HS-27A (cell line): ENCODE data around the gene PBLD.
"Not testable (repeated sequence)": the region's sequence is repeated elsewhere in the genome, so short reads cannot be mapped to it uniquely, and the experiment has no call there.

Experiments
- DNase-seq: peaks from one replicate; pipeline ENCODE4 v3.0.0-alpha.2; 2012; ENCODE audit warnings: low read depth, missing footprints

PBLD gene

GRCh38 chr10:68278906-68279753, 53.6 kb downstream of the PBLD start:
- DNase-seq = not testable (repeated sequence)

DNA sequence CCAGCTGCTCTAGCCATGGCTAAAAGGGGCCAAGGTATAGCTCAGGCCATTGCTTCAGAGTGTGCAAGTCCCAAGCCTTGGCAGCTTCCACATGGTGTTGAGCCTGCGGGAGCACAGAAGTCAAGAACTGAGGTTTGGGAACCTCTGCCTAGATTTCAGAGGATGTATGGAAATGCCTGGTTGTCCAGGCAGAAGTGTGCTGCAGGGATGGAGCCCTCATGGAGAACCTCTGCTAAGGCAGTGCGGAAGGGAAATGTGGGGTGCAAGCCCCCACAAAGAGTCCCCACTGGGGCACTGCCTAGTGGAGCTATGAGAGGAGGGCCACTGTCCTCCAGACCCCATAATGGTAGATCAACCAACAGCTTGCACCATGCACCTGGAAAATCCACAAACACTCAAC, 54.9 kb downstream of the PBLD start:
- not testable (repeated sequence) for DNase-seq

DNA sequence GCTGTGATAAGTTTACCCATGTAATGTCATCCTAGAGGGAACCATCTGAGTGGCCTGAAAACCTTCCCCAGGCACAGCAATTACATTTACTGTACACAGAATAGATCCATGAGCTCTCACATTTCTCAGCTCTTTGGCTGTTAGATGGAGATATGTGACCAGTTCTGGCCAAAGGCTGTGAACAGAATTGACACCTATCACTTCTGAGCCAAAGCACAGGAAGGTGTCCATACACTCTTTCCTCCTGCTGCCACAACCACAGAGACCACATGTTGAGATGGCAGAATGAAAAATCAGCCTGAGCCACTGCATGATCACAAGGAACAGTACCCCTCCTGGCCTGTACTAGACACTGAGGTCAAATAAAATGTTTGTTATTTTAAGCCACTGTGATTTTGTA, 56.5 kb downstream of the PBLD start:
- DNase-seq = no peak

GRCh38 chr10:68275600-68276126, 57.1 kb downstream of the PBLD start:
- DNase-seq = no peak

- DNase-seq = no peak
Measured at GRCh38 chr10:68272833-68273232, 59.9 kb downstream of the PBLD start.

DNA sequence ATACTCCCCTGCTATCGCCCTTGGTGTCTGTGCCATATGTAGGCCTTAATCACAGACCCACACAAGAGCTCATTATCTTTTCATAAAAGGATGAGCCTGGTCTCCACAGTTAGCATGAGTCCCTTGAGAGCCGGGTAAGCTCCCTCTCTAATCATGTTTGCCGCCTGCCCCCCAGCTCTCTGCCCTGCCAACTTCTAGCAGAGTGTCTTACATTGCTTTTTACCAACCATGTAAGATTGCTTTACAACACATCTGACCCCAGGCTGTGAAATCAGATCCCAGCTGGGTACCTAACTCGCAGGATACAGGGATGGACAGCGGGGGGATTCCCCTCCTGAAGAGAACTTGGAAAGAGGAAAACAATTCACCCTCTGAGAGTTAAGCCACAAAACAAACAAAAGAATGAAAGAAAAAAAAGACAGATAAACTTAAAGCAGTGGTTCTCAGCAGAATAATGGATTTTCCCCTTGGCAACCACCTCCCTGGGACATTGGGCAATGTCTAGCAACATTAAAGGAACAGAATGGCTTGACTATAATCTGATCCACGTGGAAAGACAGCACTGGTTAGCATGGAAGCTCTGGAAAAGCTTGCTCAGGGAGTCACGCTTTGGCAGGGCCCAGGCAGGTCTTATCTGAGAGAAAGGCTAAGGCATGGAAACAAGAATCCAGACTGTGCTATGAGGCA, 61.4 kb downstream of the PBLD start:
- DNase-seq = no peak

DNA sequence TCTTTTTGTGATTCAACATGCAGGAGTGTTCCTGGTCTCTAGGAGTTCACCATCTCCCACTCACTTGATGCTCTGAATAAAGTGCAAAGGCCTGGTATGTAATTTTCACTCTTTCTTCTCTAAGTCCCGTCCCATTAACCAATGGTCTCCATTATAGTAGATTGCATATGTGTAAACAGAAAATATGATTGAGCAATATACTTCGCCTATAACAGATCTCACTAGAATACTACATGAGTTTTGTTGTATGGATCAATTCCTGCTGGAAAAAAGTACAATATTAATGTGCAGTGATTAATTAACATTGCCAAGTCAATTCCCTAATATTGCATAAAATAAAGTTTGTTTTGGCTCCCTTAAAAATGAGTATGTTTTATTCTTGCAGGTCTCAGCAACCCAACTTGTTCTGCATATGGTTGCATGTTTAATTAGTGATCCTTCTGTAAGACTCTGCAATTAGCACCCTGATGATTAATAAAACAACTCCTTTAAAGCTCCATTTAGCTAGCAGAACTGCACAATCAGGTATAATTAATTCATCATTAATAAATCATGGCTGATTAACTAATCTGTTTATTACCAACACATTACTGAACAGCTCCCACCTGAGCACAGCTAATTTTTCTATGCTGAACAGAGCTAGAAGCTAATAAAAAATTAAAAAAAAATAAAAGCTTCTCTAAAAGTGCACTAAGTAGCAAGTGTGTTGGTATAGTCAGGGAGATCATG, 63.0 kb downstream of the PBLD start:
- DNase-seq = no peak

DNA sequence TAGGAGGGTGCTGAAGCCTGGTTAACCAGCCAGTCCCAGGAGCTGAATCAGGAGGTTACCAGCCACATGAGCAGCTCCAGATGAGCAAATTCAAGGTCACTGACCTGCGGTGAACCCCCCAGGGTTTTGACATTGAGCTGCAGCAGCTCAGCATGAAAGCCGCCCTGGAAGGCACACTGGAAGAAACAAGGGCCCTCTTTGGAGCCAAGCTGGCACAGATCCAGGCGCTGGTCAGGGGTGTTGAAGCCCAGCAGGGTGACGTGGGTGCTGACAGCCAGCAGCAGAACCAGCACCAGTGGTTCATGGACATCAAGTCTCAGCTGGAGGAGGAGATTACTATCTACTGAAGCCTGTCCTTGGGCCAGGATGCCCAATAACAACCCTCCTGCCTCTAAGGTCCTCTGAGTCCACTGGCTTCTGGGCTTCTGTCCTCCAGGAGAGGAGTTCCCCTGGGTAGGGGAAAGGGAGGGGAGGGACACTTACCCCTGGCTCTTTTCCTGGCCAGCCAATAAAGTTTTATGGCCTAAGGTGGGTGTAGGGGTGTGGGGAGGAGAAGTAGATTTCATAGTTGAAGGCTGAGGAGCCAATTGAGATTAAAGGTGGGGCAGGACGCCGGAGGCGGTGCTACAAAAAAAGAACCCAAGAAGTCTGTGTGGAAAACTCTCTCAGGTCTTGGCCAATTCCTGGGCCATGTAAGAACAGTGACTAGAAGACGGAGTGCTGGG, 71.4 kb downstream of the PBLD start:
- DNase-seq = no peak

- DNase-seq = no peak
Measured at GRCh38 chr10:68253346-68253745, 79.4 kb downstream of the PBLD start.

DNA sequence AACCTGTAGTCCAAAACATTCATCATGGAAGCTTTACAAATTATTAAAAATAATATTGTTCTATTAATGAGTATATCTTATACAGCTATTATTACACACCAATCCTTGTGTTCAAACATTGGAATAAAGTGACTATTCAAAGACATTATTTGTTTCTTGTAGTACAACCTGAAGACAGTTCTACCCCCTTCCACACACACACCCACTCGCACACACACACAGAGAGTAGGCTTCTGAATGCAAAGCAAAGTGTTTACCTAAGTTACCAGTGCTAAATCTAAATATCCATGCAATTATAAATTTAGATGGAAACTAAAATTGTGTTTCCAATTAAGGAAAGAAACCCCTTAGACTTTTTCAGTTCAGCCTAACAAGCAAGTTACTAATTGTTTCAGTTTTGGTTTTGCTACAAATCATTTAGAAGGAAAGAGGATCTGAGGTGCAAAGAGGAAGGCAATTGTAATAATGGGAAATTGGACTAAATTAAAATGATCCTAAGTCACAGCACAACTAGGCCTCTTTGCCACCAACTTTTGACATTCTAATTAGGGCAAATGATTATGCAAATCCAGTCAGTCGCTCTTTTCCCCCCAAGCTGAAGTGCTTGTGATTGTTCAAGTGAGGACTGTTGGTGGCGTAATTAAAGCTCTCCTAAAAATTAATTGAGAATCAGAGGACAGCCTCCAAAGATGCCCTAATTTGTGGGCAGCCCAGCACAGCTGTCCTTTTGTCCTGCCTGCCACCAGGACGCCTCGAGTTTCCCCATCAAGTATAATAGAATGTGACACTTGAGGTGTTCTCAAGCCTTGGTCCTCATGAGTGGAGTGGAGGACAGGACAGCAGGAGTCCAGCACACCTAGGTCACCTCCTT, 80.9 kb downstream of the PBLD start:
- DNase-seq = no peak

DNA sequence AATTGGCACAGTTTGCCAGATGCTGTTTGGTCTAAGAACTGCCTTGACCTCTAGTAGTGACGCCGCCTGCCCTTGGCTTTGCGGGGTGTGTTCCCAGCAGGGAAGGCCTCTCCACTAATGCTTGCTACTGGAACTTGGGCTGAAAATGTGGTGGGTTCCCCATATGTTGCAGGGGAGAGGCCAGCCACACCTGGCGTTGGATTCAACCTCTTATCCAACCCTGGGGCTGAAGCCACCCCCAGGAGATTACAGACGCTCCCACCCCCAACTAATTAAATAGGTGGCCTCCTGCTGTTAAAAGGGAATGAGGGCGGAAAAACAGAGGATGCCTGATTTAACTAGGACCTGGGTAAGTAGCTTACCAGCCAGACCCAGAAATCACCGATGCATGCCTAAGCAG, 81.6 kb downstream of the PBLD start:
- no peak for DNase-seq

- no peak for DNase-seq
Measured at GRCh38 chr10:68249297-68249696, 83.4 kb downstream of the PBLD start.

DNA sequence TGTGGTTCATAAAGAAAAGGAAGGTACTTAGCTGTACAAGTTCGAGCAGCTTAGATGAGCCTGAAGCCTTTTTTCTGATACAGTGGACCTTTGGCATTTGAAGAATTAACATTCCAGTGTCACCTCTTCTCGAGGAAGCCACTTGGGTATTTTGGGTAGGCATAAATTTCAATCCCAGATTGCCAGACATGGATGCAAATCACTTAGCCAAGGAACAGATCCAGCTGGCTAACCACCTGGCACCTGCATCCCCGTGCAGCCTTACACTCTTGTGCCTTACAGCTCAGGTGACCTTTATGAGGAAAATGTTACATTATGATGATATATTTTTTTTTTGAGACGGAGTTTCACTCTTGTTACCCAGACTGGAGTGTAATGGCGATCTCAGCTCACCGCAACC, 84.8 kb downstream of the PBLD start:
- DNase-seq = no peak

DNA sequence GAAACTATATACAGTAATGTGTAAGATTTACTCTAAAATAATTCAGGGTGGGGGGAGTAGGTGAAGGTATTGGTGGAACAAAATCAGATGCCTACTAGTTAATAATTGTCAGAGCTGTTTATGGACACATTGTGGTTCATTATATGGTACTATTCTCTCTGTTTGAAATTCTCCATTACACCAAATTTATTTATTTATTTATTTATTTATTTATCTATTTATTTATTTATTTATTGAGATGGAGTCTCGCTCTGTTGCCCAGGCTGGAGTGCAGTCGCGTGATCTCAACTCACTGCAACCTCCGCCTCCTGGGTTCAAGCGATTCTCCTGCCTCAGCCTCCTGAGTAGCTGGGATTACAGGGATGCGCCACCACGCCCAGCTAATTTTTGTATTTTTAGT, 86.3 kb downstream of the PBLD start:
- not testable (repeated sequence) for DNase-seq

GRCh38 chr10:68242051-68242450, 90.7 kb downstream of the PBLD start:
- DNase-seq = no peak

DNA sequence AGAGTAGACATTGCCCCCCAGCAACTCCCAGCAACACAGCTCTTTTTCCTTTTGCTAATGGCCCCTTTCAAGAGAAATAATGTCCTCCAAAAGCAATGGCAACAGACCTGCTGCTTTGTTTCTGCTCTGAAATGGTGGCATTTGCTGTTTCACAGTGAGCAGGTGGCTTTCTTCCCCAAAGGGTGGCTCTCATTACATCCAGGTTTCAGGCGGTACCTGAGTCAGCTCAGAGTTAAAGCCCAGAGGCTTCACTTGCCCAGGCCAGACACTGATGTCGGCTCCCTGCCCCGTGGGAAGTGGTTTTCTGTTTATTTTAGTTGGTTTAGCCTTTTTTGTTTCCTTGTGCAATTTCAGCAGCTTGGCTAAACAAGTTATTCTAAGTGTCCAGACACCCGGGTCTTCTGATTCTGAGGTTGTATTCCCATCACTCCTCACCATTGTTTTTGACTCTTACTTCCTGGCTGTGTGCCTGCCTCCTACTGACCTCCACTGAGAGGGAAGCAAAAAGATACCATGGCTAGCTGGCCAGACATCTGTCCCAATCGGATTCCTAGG, 93.1 kb downstream of the PBLD start:
- DNase-seq = no peak

DNA sequence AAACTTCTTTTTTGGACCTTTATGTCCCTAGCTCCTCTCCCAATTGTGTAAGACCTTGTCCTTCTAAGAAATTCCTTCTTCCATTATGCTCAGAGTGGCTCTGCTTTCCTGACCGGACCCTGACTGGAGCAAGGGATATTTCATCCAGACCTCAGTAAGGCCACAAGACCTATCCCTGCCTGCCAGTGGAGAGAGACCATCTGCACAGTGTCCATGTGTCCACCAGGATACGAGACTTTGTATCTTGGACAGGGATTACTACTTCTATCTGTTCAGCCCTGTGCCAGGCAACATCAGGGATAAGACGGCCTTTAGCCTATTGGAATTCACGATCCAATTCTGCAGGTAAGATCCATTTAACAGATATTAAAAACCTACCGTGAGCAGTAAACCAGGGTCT, 93.7 kb downstream of the PBLD start:
- DNase-seq = no peak

- no peak for DNase-seq
Measured at GRCh38 chr10:68238371-68238770, 94.4 kb downstream of the PBLD start.

GRCh38 chr10:68237173-68237572, 95.6 kb downstream of the PBLD start:
- no peak for DNase-seq

- DNase-seq = no peak
Measured at GRCh38 chr10:68235581-68235980, 97.1 kb downstream of the PBLD start.

GRCh38 chr10:68235111-68235510, 97.6 kb downstream of the PBLD start:
- DNase-seq = no peak
